Measurements from ENCODE around the gene GDPD5.

- TF ChIP-seq CTCF (IDR thresholded peaks at IDR 0.05; ENCODE audit: low read length) (no peak), EZH2 (IDR thresholded peaks at IDR 0.05; ENCODE audit: borderline replicate concordance, low read length) (no peak)
Observed at GRCh38 chr11:75503531-75504099, 22.1 kb downstream of the GDPD5 start.
